Breast epithelium (tissue), 4 donors: ENCODE results near the gene SMURF1. TPM values are rescaled to one million over a fixed set of nuclear protein-coding genes. Genes with fewer than 3 reads are reported as not detected.

Experiments used
- DNase-seq, 2 donors: peaks; one replicate each; pipeline ENCODE4 v3.0.0-alpha.2; 2019; ENCODE audit warnings: low spot score in 2 of 2
- H3K27ac ChIP-seq, 2 donors: fragments of 200-600 bp; sonication (generic) in 1 of 2; one replicate each; pipeline ENCODE4 v1.5.1; 2016 to 2019; ENCODE audit warnings: mild to moderate bottlenecking in 1 of 2
- H3K27me3 ChIP-seq, 2 donors: fragments of 200-600 bp; sonication (generic) in 1 of 2; one replicate each; pipeline versions ENCODE4 v1.5.1 to v1.6.0; 2017 to 2019; ENCODE audit warnings: control low read depth in 1 of 2, mild to moderate bottlenecking in 1 of 2
- H3K36me3 ChIP-seq: fragments of 200-600 bp; one replicate; pipeline ENCODE4 v1.5.1; 2019
- H3K4me1 ChIP-seq, 2 donors: fragments of 200-600 bp; sonication (generic); one replicate each; pipeline ENCODE4 v1.5.1; 2016 to 2019; ENCODE audit warnings: control low read depth in 1 of 2
- H3K4me3 ChIP-seq, 3 donors: fragments of 200-600 bp; sonication (generic); 1 replicate in 2 of 3; 2 replicates in 1 of 3; pipeline ENCODE4 v1.5.1; 2016 to 2019; ENCODE audit warnings: mild to moderate bottlenecking in 3 of 3, moderate library complexity in 2 of 3
- H3K9me3 ChIP-seq, 2 donors: fragments of 200-600 bp; sonication (generic) in 1 of 2; one replicate each; pipeline ENCODE4 v1.5.1; 2016 to 2019; ENCODE audit warnings: control low read depth in 1 of 2
- CTCF ChIP-seq, 3 donors: fragments of 450-650 bp; IDR thresholded peaks; one replicate each; pipeline ENCODE4 v1.5.1; 2016 to 2017; ENCODE audit warnings: antibody characterized with exemption in 3 of 3, mild to moderate bottlenecking in 3 of 3, moderate library complexity in 3 of 3
- POLR2A ChIP-seq: fragments of 450-650 bp; IDR thresholded peaks from one replicate; pipeline ENCODE4 v1.6.1; 2016; ENCODE audit warnings: antibody characterized with exemption, mild to moderate bottlenecking, moderate library complexity
- POLR2AphosphoS5 ChIP-seq, 3 donors: sonication (generic); formaldehyde crosslinking; IDR thresholded peaks; one replicate each; pipeline ENCODE4 v1.6.1; 2017; ENCODE audit warnings: antibody characterized with exemption in 3 of 3
- intact Hi-C: fragments of 100-400 bp; cut with DNase I; formaldehyde crosslinking; loops from one replicate; pipeline ENCODE4 v1.15.1; 2023; ENCODE audit warnings: low total_unique reads
- total RNA-seq, 3 donors: library from RNA; depleted of rRNA; stranded (reverse); fragments of >200 nt; gene quantifications; one replicate each; pipeline ENCODE4 v1.1.0, GENCODE V29; 2016

The SMURF1 gene
- total RNA-seq, 3 donors from 2014 or later: 20.2 to 28.7 (median 25.9) TPM

GRCh38 chr7:99002827-99003212 is 141.1 kb downstream of the SMURF1 start:
- no peaks in the 10 kb centered on the region for H3K27me3 ChIP-seq
- H3K27ac ChIP-seq: no peak overlapping the region
- intact Hi-C loops: no loop called here
- peaks cover 0 to 6% of the 10 kb centered on the region in 2 donors for H3K4me1 ChIP-seq
- no peak for DNase-seq
- H3K36me3 ChIP-seq: peaks cover 8% of the 10 kb centered on the region
- H3K9me3 ChIP-seq: no peaks in the 10 kb centered on the region
- H3K4me3 ChIP-seq: no peak overlapping the region
- TF ChIP-seq POLR2AphosphoS5 (IDR thresholded peaks at IDR 0.05): no peak
- no peak for TF ChIP-seq POLR2A
- TF ChIP-seq CTCF (IDR thresholded peaks at IDR 0.05): no peak

- Histone ChIP-seq H3K4me3 (no peak overlapping the region), H3K27me3 (no peaks in the 10 kb centered on the region), H3K36me3 (peaks cover 8% of the 10 kb centered on the region), H3K9me3 (no peaks in the 10 kb centered on the region), H3K4me1 (peaks cover 0 to 6% of the 10 kb centered on the region in 2 donors), H3K27ac (no peak overlapping the region)
- no peak for TF ChIP-seq POLR2AphosphoS5 (IDR thresholded peaks at IDR 0.05)
- no peak for TF ChIP-seq CTCF (IDR thresholded peaks at IDR 0.05)
- TF ChIP-seq POLR2A: no peak
- DNase-seq: peak in 1 of 2 donors; percentile 14
- intact Hi-C loops: no loop called here
These were observed 141.6 kb downstream of the SMURF1 start for GRCh38 chr7:99002148-99002826.

GRCh38 chr7:99001482-99002147 is 142.3 kb downstream of the SMURF1 start:
- Histone ChIP-seq H3K27me3 (no peaks in the 10 kb centered on the region), H3K4me1 (peaks cover 0 to 6% of the 10 kb centered on the region in 2 donors), H3K27ac (no peak overlapping the region), H3K36me3 (peaks cover 8% of the 10 kb centered on the region), H3K9me3 (no peaks in the 10 kb centered on the region), H3K4me3 (no peak overlapping the region)
- no peak for TF ChIP-seq CTCF (IDR thresholded peaks at IDR 0.05)
- intact Hi-C loops: no loop called here
- peak in 1 of 2 donors; percentile 14 for DNase-seq

DNA sequence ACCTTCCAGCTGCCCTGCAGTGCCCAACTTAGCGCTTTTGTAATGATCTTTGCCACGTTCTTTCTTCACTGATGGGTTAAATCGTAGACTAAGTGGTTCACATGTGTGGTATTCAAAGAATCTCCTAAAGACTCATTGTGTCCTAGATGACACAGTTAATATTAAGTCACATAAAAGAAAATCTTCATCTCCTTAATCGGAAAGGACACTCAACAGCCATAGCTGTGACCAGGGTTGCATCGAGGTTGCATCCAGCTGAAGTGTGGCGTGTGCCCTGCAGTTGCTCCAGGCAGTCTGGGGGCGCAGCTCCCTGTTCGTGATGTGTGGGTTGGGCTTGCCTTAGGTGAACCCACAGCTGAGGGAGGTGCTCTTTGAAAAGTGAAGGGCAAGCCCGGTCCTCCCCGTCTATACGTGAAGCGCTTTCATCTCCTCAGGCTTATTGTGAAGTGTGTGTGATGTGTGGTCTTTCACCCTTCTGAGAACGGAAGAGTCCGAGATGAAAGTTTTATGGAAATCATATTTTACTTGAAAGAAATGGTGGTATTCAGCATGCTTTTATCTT is 142.9 kb downstream of the SMURF1 start:
- Histone ChIP-seq H3K27ac (no peak overlapping the region), H3K36me3 (peaks cover 8% of the 10 kb centered on the region)
- DNase-seq: peak in 1 of 2 donors; percentile 14

More for the DNA sequence above, 142.9 kb downstream of the SMURF1 start:
- intact Hi-C loops: no loop called here
- H3K4me3 ChIP-seq: no peak overlapping the region
- H3K4me1 ChIP-seq: peaks cover 0 to 6% of the 10 kb centered on the region in 2 donors
- H3K27me3 ChIP-seq: no peaks in the 10 kb centered on the region
- no peak for TF ChIP-seq CTCF (IDR thresholded peaks at IDR 0.05)
- no peak for TF ChIP-seq POLR2A
- no peak for TF ChIP-seq POLR2AphosphoS5 (IDR thresholded peaks at IDR 0.05)
- H3K9me3 ChIP-seq: no peaks in the 10 kb centered on the region
